ENCODE measurements around the gene CHRM5.
"Not testable (repeated sequence)": the region's sequence is repeated elsewhere in the genome, so short reads cannot be mapped to it uniquely, and the experiment has no call there.

The CHRM5 gene

DNA sequence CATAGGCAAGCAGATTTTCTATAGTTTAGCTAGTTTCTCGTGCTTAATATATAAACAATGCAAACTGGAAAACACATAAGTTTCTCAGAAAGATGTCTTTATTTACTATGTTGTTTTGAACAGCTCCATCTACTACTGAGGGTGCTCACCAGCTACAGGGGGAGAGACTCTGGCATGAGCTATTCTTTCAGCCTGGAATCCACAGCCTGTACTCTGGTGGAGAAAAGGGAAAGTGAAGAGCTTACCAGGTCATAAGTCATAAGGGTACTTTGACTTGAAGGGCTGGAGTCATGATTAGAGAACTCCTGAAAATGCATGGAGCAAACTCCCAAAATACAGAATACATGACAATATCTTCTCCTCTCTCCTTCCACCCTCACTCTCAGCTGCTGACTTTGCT lies 75.1 kb downstream of the CHRM5 start:
- Histone ChIP-seq H3K9ac (ENCODE audit: low read depth, low read length) (no peak overlapping the region), H3K27ac (ENCODE audit: low read depth, low read length) (no peak overlapping the region), H3K27me3 (ENCODE audit: control insufficient read depth, insufficient read depth, low read length) (peaks cover 29% of the 10 kb centered on the region), H3K4me1 (ENCODE audit: control insufficient read depth, insufficient read depth, low read length) (peaks cover 8% of the 10 kb centered on the region), H3K9me3 (ENCODE audit: control insufficient read depth, insufficient read depth, low read length) (no peaks in the 10 kb centered on the region), H3K36me3 (ENCODE audit: control insufficient read depth, insufficient read depth, low read length) (no peaks in the 10 kb centered on the region), H3K4me3 (ENCODE audit: low read depth, low read length) (no peak overlapping the region)

DNA sequence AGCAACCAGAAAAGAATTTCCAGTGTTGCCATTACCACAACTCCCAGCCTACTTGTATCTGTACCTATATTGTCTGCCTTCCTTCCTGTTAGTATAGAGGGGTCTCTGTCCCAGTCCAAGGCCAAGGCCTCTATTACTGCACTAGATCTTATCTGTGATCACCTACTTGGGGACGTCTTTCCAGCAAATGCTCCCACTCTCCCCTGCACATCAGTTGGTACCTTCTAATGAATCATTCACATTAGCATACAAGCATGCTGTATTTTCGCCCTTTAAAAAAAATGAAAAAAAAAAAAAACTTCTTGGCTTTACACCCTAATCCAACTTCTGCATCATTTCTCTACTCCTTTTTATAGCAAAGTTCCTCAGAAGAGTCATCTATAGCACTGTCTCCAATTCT lies 75.5 kb downstream of the CHRM5 start:
- peaks cover 8% of the 10 kb centered on the region for H3K4me1 ChIP-seq (ENCODE audit: control insufficient read depth, insufficient read depth, low read length)

DNA sequence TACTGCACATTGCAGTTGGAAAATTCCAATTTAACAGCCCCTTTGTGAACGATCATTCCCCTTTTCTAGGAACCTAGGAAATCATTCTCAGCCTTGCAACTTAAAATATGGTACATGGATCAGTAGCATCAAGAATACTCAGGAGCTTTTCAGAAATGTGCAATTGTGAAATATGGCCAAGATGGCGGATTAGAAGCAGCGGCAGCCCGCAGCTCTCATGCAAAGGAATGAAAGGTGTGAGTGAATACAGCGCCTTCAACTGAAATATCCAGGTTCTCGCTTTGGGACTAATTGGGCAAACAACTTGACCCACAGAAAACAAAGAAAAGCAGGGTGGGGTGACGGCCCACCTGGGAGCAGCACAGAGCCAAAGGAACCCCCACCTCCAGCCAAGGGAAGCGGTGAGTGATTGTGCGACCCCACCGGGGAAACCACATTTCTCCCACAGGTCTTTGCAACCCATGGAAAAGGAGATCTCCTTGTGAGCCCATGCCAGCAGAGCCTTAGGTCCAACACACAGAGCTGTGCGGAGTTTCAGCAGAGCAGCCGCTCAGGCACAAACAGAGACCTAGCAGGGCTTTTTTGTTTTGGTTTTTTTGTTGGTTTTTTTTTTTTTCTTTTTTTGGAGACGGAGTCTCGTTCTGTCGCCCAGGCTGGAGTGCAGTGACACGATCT lies 78.3 kb downstream of the CHRM5 start:
- Histone ChIP-seq H3K4me1 (ENCODE audit: control insufficient read depth, insufficient read depth, low read length) (no peaks in the 10 kb centered on the region), H3K27me3 (ENCODE audit: control insufficient read depth, insufficient read depth, low read length) (peaks cover 5% of the 10 kb centered on the region; the same call in 1 of the 2 replicates), H3K9ac (ENCODE audit: low read depth, low read length) (no peak overlapping the region), H3K36me3 (ENCODE audit: control insufficient read depth, insufficient read depth, low read length) (no peaks in the 10 kb centered on the region), H3K27ac (ENCODE audit: low read depth, low read length) (no peak overlapping the region), H3K9me3 (ENCODE audit: control insufficient read depth, insufficient read depth, low read length) (peaks cover 2% of the 10 kb centered on the region; the same call in 1 of the 2 replicates), H3K4me3 (ENCODE audit: low read depth, low read length) (no peak overlapping the region)

More for the DNA sequence above, 75.5 kb downstream of the CHRM5 start:
- no peaks in the 10 kb centered on the region for H3K36me3 ChIP-seq (ENCODE audit: control insufficient read depth, insufficient read depth, low read length)
- H3K9me3 ChIP-seq (ENCODE audit: control insufficient read depth, insufficient read depth, low read length), result no peaks in the 10 kb centered on the region
- no peak overlapping the region for H3K27ac ChIP-seq (ENCODE audit: low read depth, low read length)
- H3K9ac ChIP-seq (ENCODE audit: low read depth, low read length), result no peak overlapping the region
- no peak overlapping the region for H3K4me3 ChIP-seq (ENCODE audit: low read depth, low read length)
- peaks cover 29% of the 10 kb centered on the region for H3K27me3 ChIP-seq (ENCODE audit: control insufficient read depth, insufficient read depth, low read length)

GRCh38 chr15:34047893-34048775 lies 79.8 kb downstream of the CHRM5 start:
- Histone ChIP-seq H3K9me3 (ENCODE audit: control insufficient read depth, insufficient read depth, low read length) (peaks cover 2% of the 10 kb centered on the region; the same call in 1 of the 2 replicates), H3K36me3 (ENCODE audit: control insufficient read depth, insufficient read depth, low read length) (no peaks in the 10 kb centered on the region), H3K4me3 (ENCODE audit: low read depth, low read length) (no peak overlapping the region), H3K9ac (ENCODE audit: low read depth, low read length) (no peak overlapping the region; the same call in 1 of the 2 replicates), H3K27me3 (ENCODE audit: control insufficient read depth, insufficient read depth, low read length) (no peaks in the 10 kb centered on the region), H3K27ac (ENCODE audit: low read depth, low read length) (peak overlapping the region; percentile 61), H3K4me1 (ENCODE audit: control insufficient read depth, insufficient read depth, low read length) (no peaks in the 10 kb centered on the region)

DNA sequence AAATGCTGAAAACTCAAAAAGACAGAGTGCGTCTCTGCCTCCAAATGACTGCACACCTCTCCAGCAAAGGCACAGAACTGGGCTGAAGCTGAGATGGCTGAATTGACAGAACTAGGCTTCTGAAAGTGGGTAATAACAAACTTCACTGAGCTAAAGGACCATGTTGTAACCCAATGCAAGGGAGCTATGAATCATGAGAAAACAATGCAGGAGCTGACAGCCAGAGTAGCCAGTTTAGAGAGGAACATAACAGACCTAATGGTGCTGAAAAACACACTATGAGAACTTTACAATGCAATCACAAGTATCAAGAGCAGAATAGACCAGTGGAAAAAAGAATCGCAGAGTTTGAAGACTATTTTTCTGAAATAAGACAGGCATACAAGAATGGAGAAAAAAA lies 80.8 kb downstream of the CHRM5 start:
- Histone ChIP-seq H3K9ac (ENCODE audit: low read depth, low read length) (no peak overlapping the region), H3K4me3 (ENCODE audit: low read depth, low read length) (no peak overlapping the region), H3K27me3 (ENCODE audit: control insufficient read depth, insufficient read depth, low read length) (no peaks in the 10 kb centered on the region), H3K9me3 (ENCODE audit: control insufficient read depth, insufficient read depth, low read length) (peaks cover 2% of the 10 kb centered on the region; the same call in 1 of the 2 replicates), H3K4me1 (ENCODE audit: control insufficient read depth, insufficient read depth, low read length) (no peaks in the 10 kb centered on the region), H3K36me3 (ENCODE audit: control insufficient read depth, insufficient read depth, low read length) (no peaks in the 10 kb centered on the region), H3K27ac (ENCODE audit: low read depth, low read length) (no peak overlapping the region)

GRCh38 chr15:34050385-34050784 lies 82.1 kb downstream of the CHRM5 start:
- not testable (repeated sequence) for H3K4me3 ChIP-seq (ENCODE audit: low read depth, low read length); H3K27me3 ChIP-seq (ENCODE audit: control insufficient read depth, insufficient read depth, low read length); H3K9ac ChIP-seq (ENCODE audit: low read depth, low read length); H3K9me3 ChIP-seq (ENCODE audit: control insufficient read depth, insufficient read depth, low read length); H3K36me3 ChIP-seq (ENCODE audit: control insufficient read depth, insufficient read depth, low read length); H3K4me1 ChIP-seq (ENCODE audit: control insufficient read depth, insufficient read depth, low read length); H3K27ac ChIP-seq (ENCODE audit: low read depth, low read length)

- no peak overlapping the region for H3K4me3 ChIP-seq (ENCODE audit: low read depth, low read length)
- no peaks in the 10 kb centered on the region for H3K36me3 ChIP-seq (ENCODE audit: control insufficient read depth, insufficient read depth, low read length)
- H3K4me1 ChIP-seq (ENCODE audit: control insufficient read depth, insufficient read depth, low read length), result no peaks in the 10 kb centered on the region
- no peaks in the 10 kb centered on the region for H3K27me3 ChIP-seq (ENCODE audit: control insufficient read depth, insufficient read depth, low read length)
- H3K9me3 ChIP-seq (ENCODE audit: control insufficient read depth, insufficient read depth, low read length), result peaks cover 2% of the 10 kb centered on the region; the same call in 1 of the 2 replicates
- H3K27ac ChIP-seq (ENCODE audit: low read depth, low read length), result no peak overlapping the region
- H3K9ac ChIP-seq (ENCODE audit: low read depth, low read length), result no peak overlapping the region
Observed at GRCh38 chr15:34054081-34054707, 85.9 kb downstream of the CHRM5 start.

GRCh38 chr15:34055868-34056595 lies 87.7 kb downstream of the CHRM5 start:
- no peak overlapping the region for H3K27ac ChIP-seq (ENCODE audit: low read depth, low read length)
- H3K27me3 ChIP-seq (ENCODE audit: control insufficient read depth, insufficient read depth, low read length), result no peaks in the 10 kb centered on the region
- H3K36me3 ChIP-seq (ENCODE audit: control insufficient read depth, insufficient read depth, low read length), result no peaks in the 10 kb centered on the region
- no peak overlapping the region for H3K9ac ChIP-seq (ENCODE audit: low read depth, low read length)
- H3K4me3 ChIP-seq (ENCODE audit: low read depth, low read length), result no peak overlapping the region
- peaks cover 2% of the 10 kb centered on the region; the same call in 1 of the 2 replicates for H3K9me3 ChIP-seq (ENCODE audit: control insufficient read depth, insufficient read depth, low read length)
- no peaks in the 10 kb centered on the region for H3K4me1 ChIP-seq (ENCODE audit: control insufficient read depth, insufficient read depth, low read length)

DNA sequence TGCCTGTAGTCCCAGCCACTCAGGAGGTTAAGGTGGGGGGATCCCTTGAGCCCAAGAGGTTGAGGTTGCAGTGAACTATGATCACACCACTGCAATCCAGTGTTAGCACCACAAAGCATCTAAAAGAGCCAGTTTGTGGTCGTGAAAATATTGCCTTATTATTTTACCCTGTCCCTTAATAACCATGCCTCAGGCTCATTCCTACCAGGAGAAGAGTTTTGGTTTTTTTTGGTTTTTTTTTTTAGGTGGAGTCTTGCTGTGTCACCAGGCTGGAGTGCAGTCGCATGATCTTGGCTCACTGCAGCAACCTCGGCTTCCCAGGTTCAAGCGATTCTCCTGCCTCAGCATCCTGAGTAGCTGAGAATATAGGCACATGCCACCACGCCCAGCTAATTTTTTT lies 88.6 kb downstream of the CHRM5 start:
- H3K4me3 ChIP-seq (ENCODE audit: low read depth, low read length), result no peak overlapping the region
- H3K4me1 ChIP-seq (ENCODE audit: control insufficient read depth, insufficient read depth, low read length), result no peaks in the 10 kb centered on the region
- no peaks in the 10 kb centered on the region for H3K36me3 ChIP-seq (ENCODE audit: control insufficient read depth, insufficient read depth, low read length)
- H3K9me3 ChIP-seq (ENCODE audit: control insufficient read depth, insufficient read depth, low read length), result no peaks in the 10 kb centered on the region
- no peak overlapping the region for H3K27ac ChIP-seq (ENCODE audit: low read depth, low read length)
- no peak overlapping the region for H3K9ac ChIP-seq (ENCODE audit: low read depth, low read length)
- H3K27me3 ChIP-seq (ENCODE audit: control insufficient read depth, insufficient read depth, low read length), result no peaks in the 10 kb centered on the region

- H3K36me3 ChIP-seq (ENCODE audit: control insufficient read depth, insufficient read depth, low read length), result no peaks in the 10 kb centered on the region
- no peak overlapping the region for H3K4me3 ChIP-seq (ENCODE audit: low read depth, low read length)
- no peaks in the 10 kb centered on the region for H3K27me3 ChIP-seq (ENCODE audit: control insufficient read depth, insufficient read depth, low read length)
- no peaks in the 10 kb centered on the region for H3K4me1 ChIP-seq (ENCODE audit: control insufficient read depth, insufficient read depth, low read length)
- H3K9ac ChIP-seq (ENCODE audit: low read depth, low read length), result no peak overlapping the region
- no peak overlapping the region for H3K27ac ChIP-seq (ENCODE audit: low read depth, low read length)
- H3K9me3 ChIP-seq (ENCODE audit: control insufficient read depth, insufficient read depth, low read length), result no peaks in the 10 kb centered on the region
Observed at GRCh38 chr15:34059476-34059875, 91.2 kb downstream of the CHRM5 start.

Measured in HUES48 (cell line).